PC-9 (cell line): Measurements from ENCODE around the gene SPACA7.

ENCODE experiments used
- CTCF ChIP-seq: fragments of 200-600 bp; sonication (generic); conservative IDR thresholded peaks from 2 replicates; pipeline ENCODE4 v1.6.1; 2017; ENCODE audit warnings: mixed run types, antibody characterized with exemption, mild to moderate bottlenecking, moderate library complexity
- EZH2 ChIP-seq: fragments of 200-600 bp; sonication (generic); IDR thresholded peaks from 2 replicates; pipeline ENCODE4 v1.8.0; 2017; ENCODE audit warnings: antibody characterized with exemption, low read depth

DNA sequence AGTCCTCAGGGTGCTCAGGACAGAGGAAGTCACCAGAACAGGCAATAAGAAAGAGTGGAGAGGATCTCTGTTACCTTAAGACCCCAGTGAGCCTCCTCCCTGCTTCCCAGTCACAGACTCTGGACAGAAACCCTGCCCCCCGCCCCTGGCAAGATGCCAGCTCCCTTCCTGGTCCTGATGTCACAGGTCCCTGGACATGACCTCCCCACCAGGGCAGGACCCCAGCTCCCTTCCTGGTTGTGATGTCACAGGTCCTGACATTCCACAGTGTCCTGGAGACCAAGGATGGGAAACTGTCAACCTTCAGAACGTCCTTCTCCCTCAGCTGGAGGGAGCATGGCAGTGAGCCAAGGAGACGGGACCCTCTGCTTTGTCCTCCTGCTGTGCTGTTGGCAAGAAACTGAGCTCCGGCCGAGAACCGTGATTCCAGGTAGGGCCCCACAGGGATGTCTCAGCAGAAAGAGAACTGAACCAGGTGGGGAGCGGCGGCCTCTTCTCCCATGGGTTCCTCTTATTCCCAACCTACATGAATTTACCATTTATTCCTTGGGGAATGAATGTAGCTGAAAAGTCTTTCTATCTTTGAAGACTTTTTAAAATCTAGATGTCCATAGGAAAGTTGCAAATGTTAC lies at the start of gene SPACA7:
- TF ChIP-seq CTCF, result no peak
- TF ChIP-seq EZH2, result no peak
